Thyroid gland (tissue), 4 donors: Measurements from ENCODE around the gene THTPA.

ENCODE experiments used
- POLR2A ChIP-seq, 2 donors: fragments of 450-650 bp; IDR thresholded peaks; one replicate each; pipeline ENCODE4 v1.6.1; 2017; ENCODE audit warnings: antibody characterized with exemption in 2 of 2, mild to moderate bottlenecking in 2 of 2, moderate library complexity in 1 of 2
- TF ChIP-seq, protein P1 (sequence below), 6 experiments: fragments of 200-600 bp in 3 of 6; fragments of 450-650 bp in 3 of 6; sonication (generic) in 3 of 6; IDR thresholded peaks; one replicate each; pipeline ENCODE4 v1.5.1; 2016 to 2019; ENCODE audit warnings: antibody characterized with exemption in 6 of 6, mild to moderate bottlenecking in 2 of 6, inconsistent platforms in 1 of 6, moderate library complexity in 1 of 6

DNA sequence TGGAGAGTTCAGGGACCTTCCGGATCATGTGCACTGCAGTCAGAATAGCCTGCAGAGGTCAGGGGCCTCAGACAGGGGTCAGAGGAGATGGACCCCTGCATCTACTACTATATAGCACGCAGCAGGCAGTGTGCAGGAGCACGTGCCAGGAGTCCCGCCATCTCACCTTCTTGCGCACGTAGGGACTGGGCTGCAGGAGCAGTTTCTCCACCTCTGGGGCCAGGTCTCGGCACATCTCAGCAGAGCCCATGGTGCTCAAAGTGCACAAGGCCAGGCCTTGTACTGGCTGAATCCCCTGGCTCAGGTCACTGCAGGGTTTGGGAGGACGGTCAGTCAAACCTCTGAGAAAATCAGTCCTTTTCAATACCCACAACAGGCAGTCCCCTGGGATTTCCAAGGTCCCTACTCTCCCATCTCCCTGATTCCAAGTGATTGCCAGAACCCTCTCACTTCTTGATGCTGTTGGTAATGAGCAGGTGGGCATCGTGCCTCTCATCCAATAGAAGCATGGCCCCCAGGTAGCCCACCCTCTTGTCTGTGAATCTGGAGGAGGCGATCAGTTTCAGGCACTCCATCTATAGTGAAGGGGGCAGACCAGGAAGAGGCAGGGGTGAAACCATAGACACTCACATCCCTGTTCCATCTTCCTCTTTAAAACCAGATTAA lies 10.2 kb downstream of the THTPA start:
- TF ChIP-seq, protein P1, sequence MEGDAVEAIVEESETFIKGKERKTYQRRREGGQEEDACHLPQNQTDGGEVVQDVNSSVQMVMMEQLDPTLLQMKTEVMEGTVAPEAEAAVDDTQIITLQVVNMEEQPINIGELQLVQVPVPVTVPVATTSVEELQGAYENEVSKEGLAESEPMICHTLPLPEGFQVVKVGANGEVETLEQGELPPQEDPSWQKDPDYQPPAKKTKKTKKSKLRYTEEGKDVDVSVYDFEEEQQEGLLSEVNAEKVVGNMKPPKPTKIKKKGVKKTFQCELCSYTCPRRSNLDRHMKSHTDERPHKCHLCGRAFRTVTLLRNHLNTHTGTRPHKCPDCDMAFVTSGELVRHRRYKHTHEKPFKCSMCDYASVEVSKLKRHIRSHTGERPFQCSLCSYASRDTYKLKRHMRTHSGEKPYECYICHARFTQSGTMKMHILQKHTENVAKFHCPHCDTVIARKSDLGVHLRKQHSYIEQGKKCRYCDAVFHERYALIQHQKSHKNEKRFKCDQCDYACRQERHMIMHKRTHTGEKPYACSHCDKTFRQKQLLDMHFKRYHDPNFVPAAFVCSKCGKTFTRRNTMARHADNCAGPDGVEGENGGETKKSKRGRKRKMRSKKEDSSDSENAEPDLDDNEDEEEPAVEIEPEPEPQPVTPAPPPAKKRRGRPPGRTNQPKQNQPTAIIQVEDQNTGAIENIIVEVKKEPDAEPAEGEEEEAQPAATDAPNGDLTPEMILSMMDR (IDR thresholded peaks at IDR 0.05), result no peak
- no peak for TF ChIP-seq POLR2A (IDR thresholded peaks at IDR 0.05)
